Peyer's patch (tissue), 4 donors: ENCODE results near the gene LARP1. TPM values are rescaled to one million over a fixed set of nuclear protein-coding genes. Genes with fewer than 3 reads are reported as not detected.
A peak's percentile ranks its signal among the peaks of the same experiment; 100 is the strongest.
"Not testable (repeated sequence)": the region's sequence is repeated elsewhere in the genome, so short reads cannot be mapped to it uniquely, and the experiment has no call there.

Experiments used
- DNase-seq, 3 donors: peaks; one replicate each; pipeline ENCODE4 v3.0.0-alpha.2; 2017 to 2019
- H3K27ac ChIP-seq, 4 donors: fragments of 200-600 bp; sonication (generic); one replicate each; pipeline ENCODE4 v1.5.1; 2016 to 2019
- H3K27me3 ChIP-seq, 2 donors: fragments of 200-600 bp; sonication (generic); one replicate each; pipeline ENCODE4 v1.5.1; 2019
- H3K36me3 ChIP-seq, 3 donors: fragments of 200-600 bp; sonication (generic); one replicate each; pipeline ENCODE4 v1.5.1; 2016 to 2019
- H3K4me1 ChIP-seq, 4 donors: fragments of 200-600 bp; sonication (generic); one replicate each; pipeline ENCODE4 v1.5.1; 2016 to 2019
- H3K4me3 ChIP-seq, 4 donors: fragments of 200-600 bp; sonication (generic); 1 replicate in 3 of 4; 2 replicates in 1 of 4; pipeline ENCODE4 v1.5.1; 2016 to 2019; ENCODE audit warnings: mild to moderate bottlenecking in 1 of 4
- H3K9me3 ChIP-seq, 4 donors: fragments of 200-600 bp; sonication (generic); one replicate each; pipeline ENCODE4 v1.5.1; 2016 to 2019; ENCODE audit warnings: mild to moderate bottlenecking in 1 of 4
- CTCF ChIP-seq, 6 experiments: fragments of 450-650 bp in 4 of 6; fragments of 200-600 bp in 2 of 6; sonication (generic) in 1 of 6; IDR thresholded peaks; one replicate each; pipeline ENCODE4 v1.5.1; 2017 to 2019; ENCODE audit warnings: antibody characterized with exemption in 6 of 6, mild to moderate bottlenecking in 3 of 6, moderate library complexity in 1 of 6
- POLR2A ChIP-seq, 2 donors: fragments of 450-650 bp; IDR thresholded peaks; one replicate each; pipeline ENCODE4 v1.5.1; 2017; ENCODE audit warnings: antibody characterized with exemption in 2 of 2, mild to moderate bottlenecking in 2 of 2, moderate library complexity in 2 of 2
- total RNA-seq, 4 donors: library from RNA; depleted of rRNA; stranded (reverse); fragments of >200 nt; gene quantifications; one replicate each; pipeline ENCODE4 v1.1.0, GENCODE V29; 2016

Gene LARP1
- total RNA-seq, 4 donors from 2014 or later: 84.1 to 177 (median 127) TPM

DNA sequence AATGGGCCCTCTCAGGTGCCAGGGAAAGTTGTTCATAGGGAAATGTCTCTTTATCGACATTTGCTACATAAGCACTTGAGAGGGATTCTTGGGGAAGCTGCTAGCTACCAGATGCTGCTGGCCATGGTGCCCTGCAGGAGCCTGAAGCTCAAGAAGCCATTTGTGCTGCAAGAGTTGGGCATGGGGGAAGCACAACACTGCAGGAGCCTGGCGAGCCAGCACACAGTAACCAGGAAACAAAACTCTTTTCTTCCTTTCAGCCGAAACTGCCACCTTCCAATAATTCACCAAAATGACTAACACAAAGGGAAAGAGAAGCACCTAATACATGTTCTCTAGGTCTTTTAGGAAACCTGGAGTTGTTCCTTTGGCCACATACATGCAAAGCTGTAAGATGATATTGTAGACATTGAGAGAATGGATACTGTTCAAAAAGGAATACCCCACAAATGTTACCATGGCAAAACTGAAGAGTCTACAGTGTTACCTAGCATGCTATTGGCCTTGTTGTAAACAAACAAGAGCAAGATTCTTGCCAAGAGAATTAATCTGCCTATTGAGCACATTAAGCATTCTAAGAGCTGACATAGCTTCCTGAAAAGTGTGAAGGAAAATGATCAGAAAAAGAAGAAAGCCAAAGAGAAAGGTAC, 26.1 kb upstream of the LARP1 start:
- Histone ChIP-seq H3K36me3 (no peaks in the 10 kb centered on the region), H3K27ac (no peak overlapping the region)
- TF ChIP-seq CTCF (IDR thresholded peaks at IDR 0.05) (no peak), POLR2A (IDR thresholded peaks at IDR 0.05) (no peak)

DNA sequence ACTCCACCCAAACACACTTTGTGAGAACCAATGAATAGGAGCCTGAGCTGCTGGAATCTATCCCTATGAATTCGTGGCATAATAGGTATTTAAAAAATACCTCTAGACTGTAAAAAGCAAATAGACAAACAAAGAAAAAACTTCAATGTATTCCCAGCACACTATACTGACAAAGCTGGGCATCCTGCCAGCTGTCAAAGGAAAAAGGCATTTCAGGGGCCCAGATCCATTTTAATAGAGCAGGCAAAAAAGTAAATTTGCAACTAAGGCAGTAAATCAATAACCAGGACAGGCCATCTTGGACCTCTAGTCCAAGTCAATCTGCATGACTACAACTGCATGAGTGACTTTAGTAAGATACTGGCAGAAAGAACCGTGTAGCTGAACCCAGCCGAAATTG, 25.6 kb upstream of the LARP1 start:
- H3K4me3 ChIP-seq: no peak overlapping the region
- DNase-seq: no peak
- H3K36me3 ChIP-seq: no peaks in the 10 kb centered on the region
- H3K4me1 ChIP-seq: peaks cover 0 to 4% (median 0%) of the 10 kb centered on the region in 4 donors
- no peaks in the 10 kb centered on the region for H3K9me3 ChIP-seq
- H3K27ac ChIP-seq: no peak overlapping the region
- no peak for TF ChIP-seq CTCF (IDR thresholded peaks at IDR 0.05)
- no peak for TF ChIP-seq POLR2A (IDR thresholded peaks at IDR 0.05)
- H3K27me3 ChIP-seq: no peaks in the 10 kb centered on the region

More for the DNA sequence above, 26.1 kb upstream of the LARP1 start:
- H3K4me3 ChIP-seq: no peak overlapping the region
- no peaks in the 10 kb centered on the region for H3K27me3 ChIP-seq
- DNase-seq: no peak
- no peaks in the 10 kb centered on the region for H3K9me3 ChIP-seq
- peaks cover 0 to 8% (median under 1%) of the 10 kb centered on the region in 4 donors for H3K4me1 ChIP-seq

DNA sequence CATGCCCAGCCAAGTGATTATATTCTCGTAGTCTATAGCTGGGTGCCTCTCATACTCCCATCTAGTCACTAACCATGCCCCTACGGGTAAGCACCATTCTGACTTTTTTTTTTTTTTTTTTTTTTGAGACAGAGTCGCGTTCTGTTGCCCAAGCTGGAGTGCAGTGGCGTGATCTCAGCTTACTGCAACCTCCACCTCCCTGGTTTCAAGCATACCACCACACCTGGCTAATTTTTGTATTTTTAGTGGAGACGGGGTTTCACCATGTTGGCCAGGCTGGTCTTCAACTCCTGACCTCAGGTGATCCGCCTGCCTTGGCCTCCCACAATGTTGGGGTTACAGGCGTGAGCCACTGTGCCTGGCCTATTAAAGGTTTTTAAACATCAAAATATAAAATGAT, 24.4 kb upstream of the LARP1 start:
- not testable (repeated sequence) for H3K27ac ChIP-seq, H3K9me3 ChIP-seq, H3K4me3 ChIP-seq, H3K36me3 ChIP-seq, H3K4me1 ChIP-seq, DNase-seq, H3K27me3 ChIP-seq

DNA sequence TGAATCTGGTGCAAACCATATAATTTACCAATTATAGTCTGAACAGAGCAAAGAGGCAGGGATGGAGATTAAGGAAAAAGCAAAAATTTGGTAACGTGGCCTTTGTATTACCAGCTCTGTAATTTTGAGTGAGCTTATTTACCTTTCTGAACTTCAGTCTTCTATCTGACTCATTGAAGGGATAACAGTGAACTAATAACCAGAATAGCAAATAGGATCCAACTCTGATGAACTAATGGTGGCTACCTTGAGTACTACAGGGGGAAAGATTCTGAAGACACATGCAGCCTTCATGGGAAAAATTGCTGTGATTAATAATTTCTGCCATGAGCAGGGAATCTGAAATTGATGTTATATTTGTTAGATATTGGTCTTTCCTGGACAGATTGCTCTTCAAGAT, 23.0 kb upstream of the LARP1 start:
- DNase-seq: no peak
- TF ChIP-seq POLR2A (IDR thresholded peaks at IDR 0.05) (no peak), CTCF (IDR thresholded peaks at IDR 0.05) (peak in 1 of 6 experiments; percentile 11)

GRCh38 chr5:154734370-154735248, 20.6 kb upstream of the LARP1 start:
- H3K27me3 ChIP-seq: no peaks in the 10 kb centered on the region
- no peak overlapping the region for H3K27ac ChIP-seq
- no peaks in the 10 kb centered on the region for H3K9me3 ChIP-seq
- DNase-seq: no peak
- no peak for TF ChIP-seq CTCF (IDR thresholded peaks at IDR 0.05)
- TF ChIP-seq POLR2A (IDR thresholded peaks at IDR 0.05): no peak
- no peak overlapping the region for H3K4me3 ChIP-seq
- H3K36me3 ChIP-seq: no peaks in the 10 kb centered on the region
- no peaks in the 10 kb centered on the region for H3K4me1 ChIP-seq

More for the DNA sequence above, 23.0 kb upstream of the LARP1 start:
- Histone ChIP-seq H3K9me3 (no peaks in the 10 kb centered on the region), H3K4me3 (no peak overlapping the region), H3K27ac (no peak overlapping the region), H3K36me3 (no peaks in the 10 kb centered on the region), H3K4me1 (no peaks in the 10 kb centered on the region), H3K27me3 (no peaks in the 10 kb centered on the region)

GRCh38 chr5:154735362-154735761, 19.8 kb upstream of the LARP1 start:
- not testable (repeated sequence) for DNase-seq, H3K36me3 ChIP-seq, H3K27me3 ChIP-seq, H3K27ac ChIP-seq, H3K9me3 ChIP-seq, H3K4me1 ChIP-seq, H3K4me3 ChIP-seq

GRCh38 chr5:154736372-154736771, 18.8 kb upstream of the LARP1 start:
- H3K27ac ChIP-seq, DNase-seq, H3K4me3 ChIP-seq, H3K27me3 ChIP-seq, H3K9me3 ChIP-seq, H3K4me1 ChIP-seq, H3K36me3 ChIP-seq: not testable (repeated sequence)
